HG03196 (cell line): Measurements from ENCODE around the gene STX19.

Experiments used
- ATAC-seq: cut with Tn5 transposase; IDR thresholded peaks from one replicate; pipeline ENCODE4 v1.9.1; 2021; ENCODE audit not compliant: unreplicated experiment

The STX19 gene

GRCh38 chr3:94036909-94037507 lies 8.6 kb upstream of the STX19 start:
- ATAC-seq: peak; percentile 69

GRCh38 chr3:94026623-94027022 lies 1.8 kb downstream of the STX19 start:
- ATAC-seq: no peak

- ATAC-seq: no peak
These were observed 4.0 kb downstream of the STX19 start for GRCh38 chr3:94024385-94024784.

GRCh38 chr3:94020293-94020692 lies 8.1 kb downstream of the STX19 start:
- no peak for ATAC-seq

- no peak for ATAC-seq
These were observed 8.7 kb downstream of the STX19 start for GRCh38 chr3:94019659-94020058.

GRCh38 chr3:94015025-94015424 lies 13.4 kb downstream of the STX19 start:
- no peak for ATAC-seq

- ATAC-seq: no peak
These were observed 16.2 kb downstream of the STX19 start for GRCh38 chr3:94012185-94012584.

- no peak for ATAC-seq
These were observed 17.1 kb downstream of the STX19 start for GRCh38 chr3:94011233-94011711.

GRCh38 chr3:94009608-94010007 lies 18.8 kb downstream of the STX19 start:
- ATAC-seq: no peak

- no peak for ATAC-seq
These were observed 20.1 kb downstream of the STX19 start for GRCh38 chr3:94008253-94008652.

- peak; percentile 91 for ATAC-seq
These were observed 24.0 kb downstream of the STX19 start for GRCh38 chr3:94004301-94004910.

- no peak for ATAC-seq
These were observed 26.4 kb downstream of the STX19 start for GRCh38 chr3:94001827-94002495.

- ATAC-seq: no peak
These were observed 27.2 kb downstream of the STX19 start for GRCh38 chr3:94001191-94001590.

GRCh38 chr3:93994056-93994455 lies 34.3 kb downstream of the STX19 start:
- ATAC-seq: no peak

GRCh38 chr3:93992207-93992606 lies 36.2 kb downstream of the STX19 start:
- no peak for ATAC-seq

GRCh38 chr3:93991631-93992030 lies 36.8 kb downstream of the STX19 start:
- no peak for ATAC-seq

GRCh38 chr3:93989241-93989640 lies 39.2 kb downstream of the STX19 start:
- no peak for ATAC-seq

GRCh38 chr3:93988764-93989163 lies 39.6 kb downstream of the STX19 start:
- no peak for ATAC-seq

- ATAC-seq: no peak
These were observed 40.1 kb downstream of the STX19 start for GRCh38 chr3:93988283-93988682.

- no peak for ATAC-seq
These were observed 43.8 kb downstream of the STX19 start for GRCh38 chr3:93984618-93985017.

GRCh38 chr3:93983408-93983807 lies 45.0 kb downstream of the STX19 start:
- no peak for ATAC-seq

GRCh38 chr3:93981649-93982048 lies 46.7 kb downstream of the STX19 start:
- no peak for ATAC-seq
